GM12878 (cell line): ENCODE data around the gene HSF2BP. TPM values are rescaled to one million over a fixed set of nuclear protein-coding genes. Genes with fewer than 3 reads are reported as not detected.

ENCODE experiments used
- ATAC-seq: fragments of 200-7000 bp; cut with Tn5 transposase; 3 replicates; pipeline ENCODE4 v1.9.1; 2020; ENCODE audit warnings: mild to moderate bottlenecking, moderate library complexity
- BruUV-seq: library from RNA; stranded (reverse); fragments of 400-500 nt; replicated peaks from 2 replicates; lab custom pipeline; 2021; lab: Mats Ljungman, UMichigan
- CTCF ChIA-PET: fragments of 300-600 bp; sonication (Branson Sonifier 250); formaldehyde crosslinking; extraction: SDS; loops from one replicate; lab custom pipeline; 2021; ENCODE audit warnings: inconsistent platforms; lab: Yijun Ruan, JAX
- POLR2A ChIA-PET: fragments of 350-600 bp; formaldehyde crosslinking; extraction: SDS; loops from one replicate; lab custom pipeline; 2021; ENCODE audit warnings: inconsistent platforms; lab: Charles Lee
- RAD21 ChIA-PET: fragments of 300-600 bp; sonication (Branson Sonifier 250); formaldehyde crosslinking; loops from one replicate; lab custom pipeline; 2023; ENCODE audit warnings: antibody characterized with exemption; ENCODE audit not compliant: unreplicated experiment; lab: Charles Lee
- SMC1A ChIA-PET: fragments of 300-600 bp; sonication (Branson Sonifier 250); formaldehyde crosslinking; loops from one replicate; lab custom pipeline; 2023; ENCODE audit not compliant: unreplicated experiment, uncharacterized antibody; lab: Charles Lee
- DNase-seq: peaks from one replicate; pipeline ENCODE4 v3.0.0-alpha.2; 2011; ENCODE audit warnings: low read depth, low spot score
- FAIRE-seq: peaks from 3 replicates; lab custom pipeline; 2011; peaks lifted over from hg19 to GRCh38; lab: Jason Lieb, UNC
- H2AFZ ChIP-seq: 2 replicates; pipeline ENCODE4 v1.6.0; 2011; ENCODE audit warnings: low read depth, low read length, control low read depth; ENCODE audit not compliant: control insufficient read depth
- H3K27ac ChIP-seq: 2 replicates; pipeline ENCODE4 v1.5.1; 2011; ENCODE audit warnings: control low read depth; ENCODE audit not compliant: control insufficient read depth, insufficient read depth
- H3K27me3 ChIP-seq, 2 experiments: replicated peaks in 1 of 2; 2 replicates each; pipeline versions ENCODE4 v1.6.0 to v1.6.1; 2011; ENCODE audit warnings: low read length in 1 of 2; ENCODE audit not compliant: control insufficient read depth in 2 of 2, insufficient read depth in 2 of 2
- H3K36me3 ChIP-seq, 2 experiments: 2 replicates each; pipeline ENCODE4 v1.5.1; 2011; ENCODE audit warnings: low read length in 1 of 2; ENCODE audit not compliant: control insufficient read depth in 2 of 2, insufficient read depth in 2 of 2
- H3K4me1 ChIP-seq: 2 replicates; pipeline ENCODE4 v1.6.1; 2011; ENCODE audit warnings: mild to moderate bottlenecking, low read length, moderate library complexity, mixed read lengths; ENCODE audit not compliant: control insufficient read depth, insufficient read depth
- H3K4me2 ChIP-seq: 2 replicates; pipeline ENCODE4 v1.6.0; 2011; ENCODE audit warnings: control low read depth; ENCODE audit not compliant: control insufficient read depth, insufficient read depth
- H3K4me3 ChIP-seq: fragments of 200-600 bp; sonication (generic); 2 replicates; pipeline ENCODE4 v1.5.1; 2016
- H3K79me2 ChIP-seq: 2 replicates; pipeline ENCODE4 v1.6.0; 2011; ENCODE audit warnings: low read length; ENCODE audit not compliant: control insufficient read depth, insufficient read depth
- H3K9ac ChIP-seq: 2 replicates; pipeline ENCODE4 v1.8.0; 2011; ENCODE audit warnings: low read length, control low read depth, mixed read lengths; ENCODE audit not compliant: control insufficient read depth, insufficient read depth
- H3K9me3 ChIP-seq: replicated peaks from 3 replicates; pipeline ENCODE4 v1.5.1; 2011; ENCODE audit warnings: mild to moderate bottlenecking, low read length; ENCODE audit not compliant: control insufficient read depth, insufficient read depth
- H4K20me1 ChIP-seq: 2 replicates; pipeline ENCODE4 v1.6.0; 2011; ENCODE audit not compliant: control insufficient read depth, insufficient read depth
- ATF7 ChIP-seq: fragments of 450-650 bp; IDR thresholded peaks from 2 replicates; pipeline ENCODE4 v1.6.1; 2016; ENCODE audit warnings: low read depth, mild to moderate bottlenecking
- BCL11A ChIP-seq: IDR thresholded peaks from 2 replicates; pipeline ENCODE4 v1.6.1; 2011; ENCODE audit warnings: low read depth, low read length
- DPF2 ChIP-seq: fragments of 450-650 bp; IDR thresholded peaks from 2 replicates; pipeline ENCODE4 v1.6.1; 2017; ENCODE audit warnings: mild to moderate bottlenecking
- EED ChIP-seq: sonication (generic); IDR thresholded peaks from 2 replicates; pipeline ENCODE4 v1.6.1; 2016; ENCODE audit warnings: antibody characterized with exemption, low read depth
- NFIC ChIP-seq: IDR thresholded peaks from 2 replicates; pipeline ENCODE4 v1.6.1; 2012; ENCODE audit warnings: low read depth, mild to moderate bottlenecking, inconsistent platforms, low read length, moderate library complexity
- NR2C2 ChIP-seq: IDR thresholded peaks from 2 replicates; pipeline ENCODE4 v1.6.1; 2011; ENCODE audit warnings: borderline replicate concordance, low read depth; ENCODE audit not compliant: control insufficient read depth, insufficient read length
- RAD21 ChIP-seq: IDR thresholded peaks from 2 replicates; pipeline ENCODE4 v1.6.1; 2011; ENCODE audit warnings: mild to moderate bottlenecking, low read depth, low read length, moderate library complexity; ENCODE audit not compliant: insufficient read depth
- RUNX3 ChIP-seq: IDR thresholded peaks from 2 replicates; pipeline ENCODE4 v1.6.1; 2012; ENCODE audit warnings: low read length, inconsistent platforms
- SIX5 ChIP-seq: IDR thresholded peaks from 2 replicates; pipeline ENCODE4 v1.6.1; 2011; ENCODE audit warnings: mild to moderate bottlenecking, low read depth, low read length, moderate library complexity; ENCODE audit not compliant: severe bottlenecking
- SPI1 ChIP-seq: IDR thresholded peaks from 2 replicates; pipeline ENCODE4 v1.6.1; 2011; ENCODE audit warnings: low read depth, mild to moderate bottlenecking, low read length, moderate library complexity, borderline replicate concordance; ENCODE audit not compliant: insufficient read depth
- TCF7 ChIP-seq: IDR thresholded peaks from 2 replicates; pipeline ENCODE4 v1.6.1; 2014; ENCODE audit warnings: antibody characterized with exemption, borderline replicate concordance
- ZNF24 ChIP-seq: fragments of 450-650 bp; IDR thresholded peaks from 2 replicates; pipeline ENCODE4 v1.6.1; 2017; ENCODE audit warnings: antibody characterized with exemption, mild to moderate bottlenecking
- WGBS: methylation state at CpG from one replicate; pipeline ENCODE4 v1.1.6; 2016; ENCODE audit warnings: low lambda C conversion rate; ENCODE audit not compliant: insufficient replicate concordance, insufficient coverage; ENCODE audit errors: missing lambda C conversion rate; 5-methylcytosine and 5-hydroxymethylcytosine counted together
- in situ Hi-C: fragments of 300-500 bp; cut with MboI; formaldehyde crosslinking; loops from 9 replicates; pipeline ENCODE4 v1.14.3; 2018; ENCODE audit warnings: mixed read lengths
- intact Hi-C: fragments of 100-400 bp; cut with micrococcal nuclease; formaldehyde crosslinking; loops from one replicate; pipeline ENCODE4 v1.14.2; 2022; ENCODE audit not compliant: unreplicated experiment
- polyA plus RNA-seq, 11 experiments: library from polyadenylated mRNA; depleted of rRNA in 4 of 11; unstranded in 6 of 11; stranded (reverse) in 5 of 11; fragments of >200 nt; fragmentation: Nextera tagmentation in 4 of 11; fragmentation: Illumina TruSeq in 1 of 11; extraction: Ambion mirVana in 4 of 11; extraction: Trizol in 1 of 11; gene quantifications; 1 replicate in 1 of 11; 2 replicates in 10 of 11; pipeline versions ENCODE4 v1.2.1 to v1.2.3, GENCODE V29; 2011 to 2016; ENCODE audit warnings: inconsistent platforms in 2 of 11, missing spikeins in 2 of 11, low read depth in 1 of 11
- total RNA-seq, 4 experiments: library from RNA; depleted of rRNA in 3 of 4; stranded (reverse); fragments of >200 nt in 3 of 4; fragmentation: Illumina TruSeq in 1 of 4; extraction: Trizol in 1 of 4; gene quantifications; 2 replicates each; pipeline versions ENCODE4 v1.2.1 to v1.2.3, GENCODE V29; 2013 to 2021

The HSF2BP gene
- total and polyA plus RNA-seq, 10 of the 15 experiments (the other 5 are each of a cell fraction or from before 2014, with no cell fraction given) = 0.07 to 0.81 (median 0.35) TPM

DNA sequence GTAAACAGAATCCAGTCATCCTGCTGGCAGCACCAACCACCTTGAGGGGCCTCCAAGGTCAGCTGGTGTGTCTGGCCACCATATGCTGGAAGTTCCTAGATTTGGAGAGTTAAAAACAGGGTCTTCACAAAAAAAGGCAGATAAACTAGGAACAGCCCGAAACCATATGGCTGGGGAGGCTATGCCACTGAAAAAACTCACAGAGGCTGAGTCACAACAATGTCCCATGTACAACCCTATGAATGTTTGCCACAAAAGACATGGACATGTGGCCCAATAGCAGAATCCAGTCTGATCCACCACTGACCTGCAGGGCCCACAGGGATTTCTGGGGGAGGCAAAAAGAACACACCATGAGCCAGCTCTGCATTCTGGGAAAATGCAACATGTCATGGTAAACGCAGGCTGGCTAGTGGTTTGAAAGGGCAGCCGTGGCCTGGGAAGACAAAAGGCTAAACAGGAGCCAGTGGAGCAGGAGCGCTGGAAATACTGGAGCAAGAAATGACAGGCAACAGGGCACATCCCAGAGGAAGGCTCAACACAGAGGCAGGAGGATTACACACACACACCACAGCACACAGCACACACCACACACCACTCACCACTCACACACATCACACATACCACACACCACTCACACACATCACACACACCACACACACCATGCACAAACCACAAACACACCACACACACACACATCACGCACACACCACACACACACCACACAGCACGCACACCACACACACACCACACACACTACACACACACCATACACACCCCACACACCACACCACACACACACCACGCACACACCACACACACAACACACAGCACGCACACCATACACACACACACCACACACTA, 55.4 kb downstream of the HSF2BP start:
- ATAC-seq (no peak), DNase-seq (no peak)
- no peaks in the 10 kb centered on the region for H3K36me3 ChIP-seq
- no peak overlapping the region for H2AFZ ChIP-seq
- no TSS peak for BruUV-seq
- WGBS = 59% methylated on average over 8 of the region's 8 CpGs
- H3K4me1 ChIP-seq = no peaks in the 10 kb centered on the region
- SMC1A ChIA-PET = no interaction called here
- no peaks in the 10 kb centered on the region for H3K9me3 ChIP-seq
- no peak overlapping the region for H3K4me2 ChIP-seq
- H3K9ac ChIP-seq = no peak overlapping the region
- no peaks in the 10 kb centered on the region for H3K79me2 ChIP-seq
- no peak overlapping the region for H3K4me3 ChIP-seq
- in situ Hi-C loops = no loop called here
- H3K27ac ChIP-seq = no peak overlapping the region
- TF ChIP-seq EED = no peak
- no peak for TF ChIP-seq RAD21
- no peak for TF ChIP-seq NFIC
- TF ChIP-seq NR2C2 = peak; percentile 59
- no peak for TF ChIP-seq TCF7
- no peak for TF ChIP-seq ZNF24
- no peak for TF ChIP-seq SIX5
- TF ChIP-seq SPI1 = no peak
- no peak for TF ChIP-seq DPF2
- TF ChIP-seq RUNX3 = peak; percentile 11; the same call in 1 of the 2 replicates
- TF ChIP-seq ATF7 = no peak
- TF ChIP-seq BCL11A = no peak
- TF ChIP-seq, all 136 proteins: peak for 2
- intact Hi-C loops = no loop called here
- CTCF ChIA-PET = interaction anchor here (3.2 kb wide), 1 partner anchor 8 kb away, joined by 23 read pairs; no protein-coding TSS in a partner anchor
- POLR2A ChIA-PET = no interaction called here
- FAIRE-seq = no peak
- no peaks in the 10 kb centered on the region for H4K20me1 ChIP-seq
- H3K27me3 ChIP-seq = no peaks in the 10 kb centered on the region
- RAD21 ChIA-PET = no interaction called here
